Gastroesophageal sphincter (tissue), 4 donors: ENCODE data around the gene IGHMBP2. TPM values are rescaled to one million over a fixed set of nuclear protein-coding genes. Genes with fewer than 3 reads are reported as not detected.

Source experiments
- ATAC-seq: fragments of 150-250 bp; one replicate; pipeline ENCODE4 v1.9.1; 2016; ENCODE audit warnings: mild to moderate bottlenecking, moderate library complexity
- H3K27ac ChIP-seq, 4 donors: fragments of 200-600 bp; sonication (generic) in 3 of 4; 1 replicate in 3 of 4; 2 replicates in 1 of 4; pipeline ENCODE4 v1.5.1; 2016 to 2019
- H3K27me3 ChIP-seq: fragments of 200-600 bp; sonication (generic); one replicate; pipeline ENCODE4 v1.5.1; 2019
- H3K36me3 ChIP-seq, 2 donors: fragments of 200-600 bp; sonication (generic); one replicate each; pipeline ENCODE4 v1.5.1; 2019; ENCODE audit warnings: control low read depth in 1 of 2
- H3K4me1 ChIP-seq, 3 donors: fragments of 200-600 bp; sonication (generic); 1 replicate in 2 of 3; 2 replicates in 1 of 3; pipeline ENCODE4 v1.5.1; 2016 to 2019; ENCODE audit warnings: control low read depth in 2 of 3
- H3K4me3 ChIP-seq, 2 donors: fragments of 200-600 bp; sonication (generic); one replicate each; pipeline ENCODE4 v1.5.1; 2019; ENCODE audit warnings: mild to moderate bottlenecking in 1 of 2, moderate library complexity in 1 of 2
- H3K9me3 ChIP-seq, 3 donors: fragments of 200-600 bp; sonication (generic); one replicate each; pipeline ENCODE4 v1.5.1; 2017 to 2019; ENCODE audit warnings: control low read depth in 2 of 3
- CTCF ChIP-seq, 4 experiments: fragments of 200-600 bp in 2 of 4; fragments of 450-650 bp in 2 of 4; sonication (generic) in 1 of 4; IDR thresholded peaks; one replicate each; pipeline ENCODE4 v1.5.1; 2017 to 2019; ENCODE audit warnings: antibody characterized with exemption in 4 of 4, mild to moderate bottlenecking in 2 of 4, moderate library complexity in 2 of 4
- EP300 ChIP-seq: sonication (generic); formaldehyde crosslinking; IDR thresholded peaks from one replicate; pipeline ENCODE4 v1.6.1; 2017; ENCODE audit warnings: antibody characterized with exemption, mild to moderate bottlenecking
- POLR2A ChIP-seq, 2 donors: fragments of 450-650 bp; IDR thresholded peaks; one replicate each; pipeline ENCODE4 v1.6.1; 2017; ENCODE audit warnings: antibody characterized with exemption in 2 of 2, mild to moderate bottlenecking in 2 of 2, moderate library complexity in 1 of 2
- POLR2AphosphoS5 ChIP-seq: sonication (generic); formaldehyde crosslinking; IDR thresholded peaks from one replicate; pipeline ENCODE4 v1.6.1; 2017; ENCODE audit warnings: antibody characterized with exemption
- WGBS, 2 donors: methylation state at CpG; one replicate each; pipeline ENCODE4 v1.1.5; 2018; ENCODE audit warnings: low coverage in 1 of 2; 5-methylcytosine and 5-hydroxymethylcytosine counted together
- total RNA-seq, 4 donors: library from RNA; depleted of rRNA; stranded (reverse); fragments of >200 nt; gene quantifications; one replicate each; pipeline ENCODE4 v1.1.0, GENCODE V29; 2016

IGHMBP2 gene
- total RNA-seq, 4 donors from 2014 or later = 20.9 to 31.8 (median 24.9) TPM

GRCh38 chr11:68908273-68908672 is 4.6 kb downstream of the IGHMBP2 start:
- Histone ChIP-seq H3K4me1 (peaks cover 0 to 18% (median 12%) of the 10 kb centered on the region in 3 donors), H3K27ac (no peak overlapping the region), H3K4me3 (no peak overlapping the region), H3K27me3 (no peaks in the 10 kb centered on the region), H3K36me3 (peaks cover 0 to 68% of the 10 kb centered on the region in 2 donors), H3K9me3 (no peaks in the 10 kb centered on the region)
- no peak for TF ChIP-seq POLR2AphosphoS5
- no peak for TF ChIP-seq CTCF (IDR thresholded peaks at IDR 0.05)
- TF ChIP-seq POLR2A (IDR thresholded peaks at IDR 0.05) = no peak
- no peak for TF ChIP-seq EP300
- ATAC-seq = no peak
- 87 to 88% methylated on average over 4 to 5 of the region's 5 CpGs for WGBS, 2 donors

DNA sequence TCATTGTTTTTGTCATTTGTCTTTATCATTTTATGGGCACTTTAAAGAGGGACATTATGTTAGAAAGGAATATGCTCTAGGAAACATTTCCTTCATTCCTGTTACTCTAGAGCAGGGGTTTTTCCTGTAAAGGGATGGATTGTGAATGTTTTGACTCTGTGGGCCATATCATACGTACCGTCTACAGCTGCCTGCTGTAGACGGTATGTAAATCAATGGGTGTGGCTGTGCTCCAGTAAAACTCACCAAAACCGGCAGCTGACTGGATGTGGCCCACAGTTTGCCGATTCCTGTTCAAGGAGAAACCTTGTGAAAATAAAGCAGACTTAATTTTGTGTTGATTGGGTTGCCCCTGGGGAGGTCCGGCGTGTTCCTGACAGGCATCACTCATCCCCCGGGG is 7.3 kb downstream of the IGHMBP2 start:
- Histone ChIP-seq H3K4me1 (peaks cover 0 to 3% (median 0%) of the 10 kb centered on the region in 3 donors), H3K4me3 (no peak overlapping the region), H3K27me3 (no peaks in the 10 kb centered on the region), H3K27ac (no peak overlapping the region), H3K9me3 (no peaks in the 10 kb centered on the region), H3K36me3 (peaks cover 0 to 95% of the 10 kb centered on the region in 2 donors)
- TF ChIP-seq CTCF (IDR thresholded peaks at IDR 0.05) = no peak
- TF ChIP-seq POLR2AphosphoS5 = no peak
- no peak for TF ChIP-seq POLR2A (IDR thresholded peaks at IDR 0.05)
- TF ChIP-seq EP300 = no peak
- no peak for ATAC-seq
- WGBS, 2 donors = 42% methylated on average over 5 of the region's 8 CpGs; no CpG with 5 or more reads in 1 of the 2 donors

DNA sequence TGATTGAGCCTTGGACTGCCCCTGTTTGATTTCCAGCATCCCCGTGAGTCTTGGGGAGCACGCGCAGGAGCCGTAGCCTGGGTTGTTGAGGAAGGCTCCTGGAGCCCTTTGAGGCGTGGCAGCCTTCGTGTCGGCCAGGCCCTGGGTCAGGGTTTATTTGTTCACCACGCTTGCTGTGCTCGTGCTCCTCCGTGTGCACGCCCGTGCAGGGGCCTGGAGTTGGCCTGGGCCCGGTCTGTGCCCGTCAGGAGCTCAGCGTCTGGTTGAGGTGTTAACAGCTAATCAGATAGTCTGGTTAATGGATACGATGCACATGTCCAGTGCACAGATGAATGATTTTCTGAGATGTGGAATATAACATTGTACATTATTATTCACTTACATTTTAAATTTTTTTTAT is 8.0 kb downstream of the IGHMBP2 start:
- 100% methylated on average over 3 of the region's 16 CpGs; no CpG with 5 or more reads in 1 of the 2 donors for WGBS, 2 donors
- Histone ChIP-seq H3K4me3 (no peak overlapping the region), H3K27me3 (no peaks in the 10 kb centered on the region), H3K4me1 (no peaks in the 10 kb centered on the region), H3K36me3 (peaks cover 0 to 100% of the 10 kb centered on the region in 2 donors), H3K27ac (no peak overlapping the region), H3K9me3 (no peaks in the 10 kb centered on the region)
- ATAC-seq = no peak
- TF ChIP-seq CTCF (IDR thresholded peaks at IDR 0.05) (no peak), POLR2A (IDR thresholded peaks at IDR 0.05) (no peak), POLR2AphosphoS5 (no peak), EP300 (no peak)

DNA sequence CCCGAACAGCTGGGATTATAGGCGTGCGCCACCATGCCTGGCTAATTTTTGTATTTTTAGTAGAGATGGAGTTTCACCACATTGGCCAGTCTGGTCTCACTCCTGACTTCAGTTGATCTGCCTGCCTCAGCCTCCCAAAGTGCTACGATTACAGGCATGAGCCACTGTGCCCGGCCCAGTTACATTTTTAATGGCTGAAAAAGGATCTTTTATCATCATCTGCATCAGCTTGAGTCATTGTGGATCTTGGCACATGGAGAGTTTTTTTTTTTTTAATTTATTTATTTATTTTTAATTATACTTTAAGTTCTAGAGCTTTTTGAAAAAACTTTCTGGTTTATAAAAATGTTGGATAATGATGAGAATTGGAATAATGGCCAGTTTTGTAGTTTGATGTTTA is 8.6 kb downstream of the IGHMBP2 start:
- peaks cover 0 to 100% of the 10 kb centered on the region in 2 donors for H3K36me3 ChIP-seq
- TF ChIP-seq POLR2A (IDR thresholded peaks at IDR 0.05) (no peak), CTCF (IDR thresholded peaks at IDR 0.05) (no peak), EP300 (no peak)

DNA sequence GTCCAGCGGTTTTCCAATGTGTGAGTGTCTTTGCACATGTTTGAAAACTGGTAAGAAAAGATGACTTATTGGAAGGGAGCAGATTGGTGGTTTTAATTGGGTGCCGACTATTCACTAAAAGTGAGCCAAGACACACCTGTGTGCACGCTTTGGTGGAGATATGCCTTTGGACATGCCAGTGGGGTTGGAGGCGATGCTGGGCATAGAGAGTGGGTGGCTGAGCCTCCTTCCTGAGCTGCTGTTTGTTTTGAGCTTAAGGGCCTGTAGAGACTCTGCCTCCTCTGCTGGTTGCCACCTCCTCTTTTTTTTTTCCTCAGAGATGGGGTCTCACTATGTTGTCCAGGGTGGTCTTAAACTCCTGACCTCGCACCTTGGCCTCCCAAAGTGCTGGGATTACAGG is 9.5 kb downstream of the IGHMBP2 start:
- Histone ChIP-seq H3K9me3 (no peaks in the 10 kb centered on the region), H3K4me1 (no peaks in the 10 kb centered on the region), H3K27me3 (no peaks in the 10 kb centered on the region), H3K4me3 (no peak overlapping the region), H3K36me3 (peaks cover 0 to 100% of the 10 kb centered on the region in 2 donors), H3K27ac (no peak overlapping the region)
- ATAC-seq = no peak
- 94 to 100% methylated on average over 1 to 3 of the region's 5 CpGs for WGBS, 2 donors
- TF ChIP-seq EP300 = no peak
- no peak for TF ChIP-seq POLR2AphosphoS5
- TF ChIP-seq CTCF (IDR thresholded peaks at IDR 0.05) = no peak
- TF ChIP-seq POLR2A (IDR thresholded peaks at IDR 0.05) = no peak

More for the DNA sequence above, 8.6 kb downstream of the IGHMBP2 start:
- ATAC-seq = no peak
- 53 to 79% methylated on average over 3 to 5 of the region's 5 CpGs for WGBS, 2 donors
- Histone ChIP-seq H3K27me3 (no peaks in the 10 kb centered on the region), H3K27ac (no peak overlapping the region), H3K9me3 (no peaks in the 10 kb centered on the region), H3K4me1 (no peaks in the 10 kb centered on the region), H3K4me3 (no peak overlapping the region)
